Measurements from ENCODE around the gene LRRC53.

The LRRC53 gene

GRCh38 chr1:74436078-74436477 is 76.3 kb downstream of the LRRC53 start:
- TF ChIP-seq CTCF (IDR thresholded peaks at IDR 0.05; ENCODE audit: low read length) (no peak), EZH2 (optimal IDR thresholded peaks at IDR 0.05; ENCODE audit: low read depth, low read length) (no peak), EZH2phosphoT487 (IDR thresholded peaks at IDR 0.05; ENCODE audit: low read length) (no peak)
- no peak overlapping the region for H3K27ac ChIP-seq (ENCODE audit: low read length)
- H3F3A ChIP-seq (ENCODE audit: insufficient read depth, low read length) = no peaks in the 10 kb centered on the region
- no peaks in the 10 kb centered on the region for H3K79me2 ChIP-seq (ENCODE audit: low read length)
- DNase-seq = no peak
- no peak overlapping the region for H3K4me3 ChIP-seq (ENCODE audit: low read length)
- no peaks in the 10 kb centered on the region for H4K20me1 ChIP-seq (ENCODE audit: insufficient read depth, low read length)
- no peak overlapping the region for H3K9ac ChIP-seq (ENCODE audit: low read length)
- H2AFZ ChIP-seq (ENCODE audit: low read length) = no peak overlapping the region
- no peaks in the 10 kb centered on the region for H3K9me2 ChIP-seq (replicated peaks; ENCODE audit: insufficient read depth, low read length)
- no peaks in the 10 kb centered on the region for H3K9me3 ChIP-seq (replicated peaks; ENCODE audit: insufficient read depth, low read length)
- no peaks in the 10 kb centered on the region for H3K4me1 ChIP-seq (ENCODE audit: low read length)
- H3K27me3 ChIP-seq (replicated peaks; ENCODE audit: insufficient read depth, low read length) = no peaks in the 10 kb centered on the region
- H3K4me2 ChIP-seq (ENCODE audit: low read depth, low read length) = no peak overlapping the region
- H3K36me3 ChIP-seq (replicated peaks; ENCODE audit: insufficient read depth, low read length) = no peaks in the 10 kb centered on the region

DNA sequence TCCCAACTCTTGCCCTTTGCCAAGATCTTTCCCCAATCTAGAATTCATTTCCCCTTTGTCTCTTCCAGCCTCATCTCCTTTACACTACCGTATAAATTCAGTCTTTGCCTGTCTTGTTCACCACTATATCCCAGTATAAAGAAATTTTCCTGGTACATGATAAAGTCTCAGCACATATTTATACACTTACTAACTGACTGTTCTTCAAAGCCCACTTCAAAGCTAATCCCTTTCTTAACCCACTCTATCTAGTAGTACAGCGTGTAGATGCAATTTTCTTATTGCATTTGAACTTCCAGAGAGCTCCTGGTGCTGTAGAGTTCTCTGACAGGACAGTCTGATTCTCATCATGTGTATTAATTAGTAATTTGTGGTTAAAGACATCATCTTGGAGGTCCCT is 78.1 kb downstream of the LRRC53 start:
- Histone ChIP-seq H3K27me3 (replicated peaks; ENCODE audit: insufficient read depth, low read length) (no peaks in the 10 kb centered on the region), H3F3A (ENCODE audit: insufficient read depth, low read length) (no peaks in the 10 kb centered on the region), H3K4me3 (ENCODE audit: low read length) (no peak overlapping the region), H2AFZ (ENCODE audit: low read length) (no peak overlapping the region), H3K9me3 (replicated peaks; ENCODE audit: insufficient read depth, low read length) (no peaks in the 10 kb centered on the region), H3K27ac (ENCODE audit: low read length) (no peak overlapping the region), H3K36me3 (replicated peaks; ENCODE audit: insufficient read depth, low read length) (no peaks in the 10 kb centered on the region), H3K4me2 (ENCODE audit: low read depth, low read length) (no peak overlapping the region), H3K4me1 (ENCODE audit: low read length) (no peaks in the 10 kb centered on the region), H4K20me1 (ENCODE audit: insufficient read depth, low read length) (no peaks in the 10 kb centered on the region), H3K9me2 (replicated peaks; ENCODE audit: insufficient read depth, low read length) (no peaks in the 10 kb centered on the region), H3K79me2 (ENCODE audit: low read length) (no peaks in the 10 kb centered on the region), H3K9ac (ENCODE audit: low read length) (no peak overlapping the region)
- no peak for DNase-seq
- no peak for TF ChIP-seq CTCF (IDR thresholded peaks at IDR 0.05; ENCODE audit: low read length)
- no peak for TF ChIP-seq EZH2phosphoT487 (IDR thresholded peaks at IDR 0.05; ENCODE audit: low read length)
- TF ChIP-seq EZH2 (optimal IDR thresholded peaks at IDR 0.05; ENCODE audit: low read depth, low read length) = no peak

DNA sequence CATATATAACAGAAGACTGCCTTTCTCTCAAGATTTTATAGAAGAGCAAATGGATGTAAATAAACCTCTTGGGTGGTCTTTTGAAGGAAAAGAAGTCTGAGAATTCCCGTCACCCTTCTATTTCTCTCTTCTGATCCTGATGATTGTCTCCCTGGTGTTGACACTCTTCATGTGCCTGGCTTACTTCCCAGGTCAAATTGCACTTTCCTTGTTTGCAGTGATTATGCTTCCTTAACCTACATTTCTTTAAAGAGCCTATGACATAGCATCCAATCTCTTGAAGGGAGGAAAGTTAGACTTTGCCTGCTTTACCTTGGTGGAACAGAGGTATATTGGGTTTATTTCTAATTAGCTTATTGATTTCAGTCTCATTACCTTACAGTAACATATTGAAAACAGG is 80.1 kb downstream of the LRRC53 start:
- no peak overlapping the region for H3K4me3 ChIP-seq (ENCODE audit: low read length)
- H3K79me2 ChIP-seq (ENCODE audit: low read length) = no peaks in the 10 kb centered on the region
- H3K9ac ChIP-seq (ENCODE audit: low read length) = no peak overlapping the region
- H3K9me3 ChIP-seq (replicated peaks; ENCODE audit: insufficient read depth, low read length) = no peaks in the 10 kb centered on the region
- no peaks in the 10 kb centered on the region for H3K4me1 ChIP-seq (ENCODE audit: low read length)
- DNase-seq = no peak
- no peak overlapping the region for H3K4me2 ChIP-seq (ENCODE audit: low read depth, low read length)
- no peak overlapping the region for H3K27ac ChIP-seq (ENCODE audit: low read length)
- H3K27me3 ChIP-seq (replicated peaks; ENCODE audit: insufficient read depth, low read length) = no peaks in the 10 kb centered on the region
- no peaks in the 10 kb centered on the region for H4K20me1 ChIP-seq (ENCODE audit: insufficient read depth, low read length)
- H3K9me2 ChIP-seq (replicated peaks; ENCODE audit: insufficient read depth, low read length) = no peaks in the 10 kb centered on the region
- no peaks in the 10 kb centered on the region for H3K36me3 ChIP-seq (replicated peaks; ENCODE audit: insufficient read depth, low read length)
- TF ChIP-seq EZH2 (optimal IDR thresholded peaks at IDR 0.05; ENCODE audit: low read depth, low read length) = no peak
- TF ChIP-seq CTCF (IDR thresholded peaks at IDR 0.05; ENCODE audit: low read length) = no peak
- TF ChIP-seq EZH2phosphoT487 (IDR thresholded peaks at IDR 0.05; ENCODE audit: low read length) = no peak
- H3F3A ChIP-seq (ENCODE audit: insufficient read depth, low read length) = no peaks in the 10 kb centered on the region
- H2AFZ ChIP-seq (ENCODE audit: low read length) = no peak overlapping the region

Measured in MM.1S (cell line).